NK-92 treated with Interleukin-12 subunit alpha and Interleukin-12 subunit beta, amount 100 ng/mL, for 24 hours (cell line): ENCODE measurements around the gene GIPC3.
"Not testable (repeated sequence)": the region's sequence is repeated elsewhere in the genome, so short reads cannot be mapped to it uniquely, and the experiment has no call there.

Experiments used
- DNase-seq: peaks from one replicate; lab custom pipeline; 2025; lab: John Stamatoyannopoulos, UW

GIPC3 gene

DNA sequence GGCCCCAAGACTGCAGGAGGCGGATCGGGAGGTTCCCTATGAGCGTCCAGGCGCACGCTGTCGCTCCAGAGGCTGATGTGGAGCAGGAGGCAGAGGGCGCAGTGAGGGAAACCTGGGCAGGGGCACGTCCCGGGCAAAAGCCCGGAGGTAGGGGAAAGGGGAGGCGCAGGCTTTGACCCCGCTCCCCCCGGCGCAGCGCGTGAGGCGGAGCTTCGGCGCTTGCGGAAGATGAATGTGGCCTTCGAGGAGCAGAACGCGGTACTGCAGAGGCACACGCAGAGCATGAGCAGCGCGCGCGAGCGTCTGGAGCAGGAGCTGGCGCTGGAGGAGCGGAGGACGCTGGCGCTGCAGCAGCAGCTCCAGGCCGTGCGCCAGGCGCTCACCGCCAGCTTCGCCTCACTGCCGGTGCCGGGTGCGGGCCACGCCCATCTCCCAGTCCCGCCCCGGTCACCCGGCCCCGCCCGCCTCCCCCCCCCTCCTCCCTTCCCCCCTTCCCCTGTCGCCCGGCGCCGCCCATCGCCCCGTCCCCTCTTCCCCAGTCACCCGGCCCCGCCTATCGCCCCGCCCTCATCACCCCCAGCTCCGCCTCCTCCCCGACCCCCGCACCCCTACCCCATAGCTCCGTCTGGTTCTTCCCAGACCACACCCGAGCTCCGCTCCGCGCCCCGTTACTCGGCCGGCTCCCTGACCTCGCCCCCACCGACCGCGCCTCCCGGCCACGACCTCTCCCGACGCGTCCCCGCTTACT is 8.4 kb upstream of the GIPC3 start:
- no peak for DNase-seq

DNA sequence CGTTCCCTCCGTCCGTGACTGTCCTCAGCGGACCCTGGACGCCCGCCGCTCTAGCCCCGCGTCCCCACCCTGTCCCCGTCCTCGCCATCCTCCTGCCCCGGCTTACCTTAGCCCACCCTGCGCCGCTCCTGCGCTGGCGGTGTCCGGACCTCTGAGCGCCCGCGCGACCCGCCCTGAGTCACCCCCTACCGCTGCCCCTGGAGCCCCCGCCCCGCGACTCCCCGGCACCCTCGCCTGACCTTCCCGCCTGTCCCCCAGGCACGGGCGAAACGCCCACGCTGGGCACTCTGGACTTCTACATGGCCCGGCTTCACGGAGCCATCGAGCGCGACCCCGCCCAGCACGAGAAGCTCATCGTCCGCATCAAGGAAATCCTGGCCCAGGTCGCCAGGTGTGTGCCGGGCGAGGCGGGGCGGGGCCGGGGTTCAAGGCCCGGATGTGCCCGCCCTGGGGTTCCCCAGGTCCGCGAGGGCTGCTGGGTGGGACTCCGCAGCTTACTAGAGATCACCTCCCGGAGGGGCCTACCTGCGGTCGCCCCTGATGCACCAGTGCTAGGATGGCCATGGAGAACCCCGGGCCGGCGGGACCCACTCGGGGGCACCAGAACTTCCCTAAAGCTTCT is 7.4 kb upstream of the GIPC3 start:
- no peak for DNase-seq

DNA sequence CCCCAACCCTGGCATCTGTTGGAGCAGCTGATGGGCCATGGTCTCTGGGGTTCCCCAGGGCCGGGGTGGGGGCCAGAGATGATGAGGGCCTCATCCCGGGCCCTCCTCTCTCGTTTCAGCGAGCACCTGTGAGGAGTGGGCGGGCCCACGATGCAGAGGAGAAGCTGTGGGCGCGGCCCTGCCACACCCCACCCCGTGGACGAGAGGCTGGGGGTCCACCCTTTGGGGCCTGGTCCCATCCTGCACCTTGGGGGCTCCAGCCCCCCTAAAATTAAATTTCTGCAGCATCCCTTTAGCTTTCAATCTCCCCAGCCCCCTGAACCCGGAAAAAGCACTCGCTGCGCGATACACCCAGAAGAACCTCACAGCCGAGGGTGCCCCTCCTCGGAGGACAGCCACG is 6.9 kb upstream of the GIPC3 start:
- DNase-seq, result no peak

DNA sequence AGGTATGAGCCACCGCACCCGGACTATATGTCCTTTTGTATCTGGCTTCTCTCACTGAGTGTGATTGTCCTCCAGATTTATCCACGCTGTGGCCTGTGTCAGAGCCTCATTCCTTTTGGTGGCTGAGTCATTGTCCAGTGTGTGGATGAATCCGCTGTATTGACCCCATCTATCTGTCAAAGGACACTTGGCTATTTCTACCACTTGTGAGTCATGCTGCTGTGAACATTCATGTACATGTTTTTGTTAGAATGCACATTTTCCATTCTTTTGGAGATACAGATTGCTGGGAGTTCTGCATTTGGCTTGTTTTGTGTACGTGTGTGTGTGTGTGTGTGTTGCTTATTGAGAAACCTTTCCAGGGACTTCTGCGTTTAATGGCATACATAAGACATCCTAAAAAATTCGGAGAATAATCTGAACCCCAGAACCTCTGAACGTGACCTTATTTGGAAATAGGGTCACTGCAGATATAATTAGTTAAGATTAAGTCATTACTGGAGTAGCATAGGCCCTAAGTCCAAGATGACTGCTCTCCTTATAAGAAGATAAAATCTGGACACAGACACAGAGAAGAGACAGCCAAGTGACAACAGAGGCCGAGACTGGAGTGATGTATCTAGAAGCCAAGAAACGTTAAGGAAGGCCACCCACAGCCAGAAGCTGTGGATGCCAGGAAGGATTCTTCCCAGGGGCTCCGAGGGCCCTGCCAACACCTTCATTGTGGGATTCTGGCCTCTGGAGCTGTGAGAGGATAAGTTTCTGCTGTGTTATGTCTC is 4.9 kb upstream of the GIPC3 start:
- no peak for DNase-seq

GRCh38 chr19:3581792-3582191 is 3.5 kb upstream of the GIPC3 start:
- not testable (repeated sequence) for DNase-seq

DNA sequence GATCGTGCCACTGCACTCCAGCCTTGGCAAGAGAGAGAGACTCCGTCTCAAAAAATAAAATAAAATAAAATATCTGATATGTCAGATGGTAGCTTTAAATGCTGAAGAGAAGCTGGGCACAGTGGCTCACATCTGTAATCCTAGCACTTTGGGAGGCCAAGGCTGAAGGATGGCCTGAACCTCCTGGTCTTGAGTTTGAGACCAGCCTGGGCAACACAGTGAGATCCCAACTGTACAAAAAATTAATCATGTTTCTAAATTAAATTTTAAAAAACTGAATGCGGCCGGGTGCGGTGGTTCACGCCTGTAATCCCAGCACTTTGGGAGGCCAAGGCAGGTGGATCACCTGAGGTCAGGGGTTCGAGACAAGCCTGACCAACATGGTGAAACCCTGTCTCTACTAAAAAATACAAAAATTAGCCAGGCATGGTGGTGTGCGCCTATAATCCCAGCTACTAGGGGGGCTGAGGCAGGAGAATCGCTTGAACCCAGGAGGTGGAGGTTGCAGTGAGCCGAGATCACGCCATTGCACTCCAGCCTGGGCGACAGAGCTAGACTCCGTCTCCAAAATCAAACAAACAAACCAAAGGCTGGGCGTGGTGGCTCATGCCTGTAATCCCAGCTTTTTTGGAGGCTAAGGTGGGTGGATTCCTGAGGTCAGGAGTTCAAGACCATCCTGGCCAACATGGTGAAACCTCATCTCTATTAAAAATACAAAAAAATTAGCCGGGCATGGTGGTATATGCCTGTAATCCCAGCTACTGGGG is 1.1 kb upstream of the GIPC3 start:
- not testable (repeated sequence) for DNase-seq

GRCh38 chr19:3586127-3586626 is 899 bp downstream of the GIPC3 start:
- DNase-seq, result no peak

DNA sequence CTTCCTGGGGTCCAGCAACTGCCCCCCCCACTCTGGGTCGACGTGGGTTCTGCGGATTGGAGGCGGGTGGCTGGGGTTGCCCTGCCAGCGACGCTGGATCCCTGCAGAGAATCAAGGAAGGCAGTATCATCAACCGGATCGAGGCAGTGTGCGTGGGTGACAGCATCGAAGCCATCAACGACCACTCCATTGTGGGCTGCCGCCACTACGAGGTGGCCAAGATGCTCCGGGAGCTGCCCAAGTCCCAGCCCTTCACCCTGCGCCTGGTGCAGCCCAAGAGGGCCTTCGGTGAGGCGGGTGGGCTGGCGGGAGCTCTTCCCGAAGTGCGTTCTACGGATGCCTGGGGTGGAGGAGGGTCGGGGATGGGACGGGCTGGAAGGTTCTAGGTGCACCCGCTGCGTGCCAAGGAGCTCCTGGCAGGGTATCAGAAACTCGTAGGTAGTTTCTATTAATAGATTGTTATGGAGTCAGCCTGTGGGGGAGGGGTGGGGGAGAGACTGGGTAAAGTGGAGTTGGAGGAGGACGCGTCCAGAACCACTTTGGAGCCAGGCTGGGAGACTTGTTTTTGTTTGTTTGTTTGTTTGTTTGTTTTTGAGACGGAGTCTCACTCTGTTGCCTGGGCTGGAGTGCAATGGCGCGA is 1.5 kb downstream of the GIPC3 start:
- DNase-seq, result no peak

GRCh38 chr19:3589439-3589838 is 4.2 kb downstream of the GIPC3 start:
- DNase-seq, result no peak

DNA sequence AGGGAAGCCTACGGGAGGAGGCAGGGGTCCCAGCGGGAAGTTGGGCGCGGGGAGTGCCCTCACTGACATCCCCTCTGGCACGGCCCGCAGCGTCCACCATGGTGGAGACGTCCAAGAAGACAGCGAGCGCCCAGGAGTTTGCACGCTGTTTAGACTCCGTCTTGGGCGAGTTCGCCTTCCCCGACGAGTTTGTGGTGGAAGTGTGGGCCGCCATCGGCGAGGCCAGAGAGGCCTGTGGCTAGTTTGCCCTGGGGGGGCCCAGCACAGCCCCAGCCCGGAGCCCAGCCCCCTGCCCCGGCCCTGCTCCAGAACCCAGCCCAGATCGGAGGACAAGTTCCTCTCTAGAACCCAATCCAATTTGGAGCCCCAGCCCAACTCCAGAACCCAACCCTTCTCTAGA is 4.7 kb downstream of the GIPC3 start:
- DNase-seq, result no peak

DNA sequence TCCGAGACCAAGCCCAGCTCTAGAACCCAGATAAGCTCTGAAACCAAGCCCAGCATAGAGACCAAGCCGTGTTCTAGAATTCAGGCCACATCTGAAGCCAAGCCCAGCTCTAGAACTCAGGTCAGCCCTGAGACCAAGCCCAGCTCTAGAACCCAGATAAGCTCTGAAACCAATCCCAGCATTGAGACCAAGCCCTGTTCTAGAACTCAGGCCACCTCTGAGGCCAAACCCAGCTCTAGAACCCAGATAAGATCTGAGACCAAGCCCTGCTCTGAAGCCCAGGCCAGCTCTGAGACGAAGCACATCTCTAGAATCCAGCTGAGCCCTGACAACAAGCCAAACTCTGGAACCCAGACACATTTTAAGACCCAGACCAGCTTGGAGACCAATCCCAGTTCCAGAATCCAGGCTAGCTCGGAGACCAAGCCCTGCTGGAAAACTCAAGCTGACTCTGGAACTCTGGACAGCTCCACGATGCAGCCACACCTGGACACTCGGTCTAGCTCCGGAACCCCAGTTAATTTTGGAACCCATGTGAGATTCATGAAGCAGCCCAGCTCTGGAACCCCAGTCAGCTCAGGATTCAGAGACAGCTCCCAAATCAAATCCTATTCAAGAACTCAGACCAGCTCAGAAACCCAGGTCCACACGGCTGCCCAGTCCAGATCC is 5.8 kb downstream of the GIPC3 start:
- no peak for DNase-seq

DNA sequence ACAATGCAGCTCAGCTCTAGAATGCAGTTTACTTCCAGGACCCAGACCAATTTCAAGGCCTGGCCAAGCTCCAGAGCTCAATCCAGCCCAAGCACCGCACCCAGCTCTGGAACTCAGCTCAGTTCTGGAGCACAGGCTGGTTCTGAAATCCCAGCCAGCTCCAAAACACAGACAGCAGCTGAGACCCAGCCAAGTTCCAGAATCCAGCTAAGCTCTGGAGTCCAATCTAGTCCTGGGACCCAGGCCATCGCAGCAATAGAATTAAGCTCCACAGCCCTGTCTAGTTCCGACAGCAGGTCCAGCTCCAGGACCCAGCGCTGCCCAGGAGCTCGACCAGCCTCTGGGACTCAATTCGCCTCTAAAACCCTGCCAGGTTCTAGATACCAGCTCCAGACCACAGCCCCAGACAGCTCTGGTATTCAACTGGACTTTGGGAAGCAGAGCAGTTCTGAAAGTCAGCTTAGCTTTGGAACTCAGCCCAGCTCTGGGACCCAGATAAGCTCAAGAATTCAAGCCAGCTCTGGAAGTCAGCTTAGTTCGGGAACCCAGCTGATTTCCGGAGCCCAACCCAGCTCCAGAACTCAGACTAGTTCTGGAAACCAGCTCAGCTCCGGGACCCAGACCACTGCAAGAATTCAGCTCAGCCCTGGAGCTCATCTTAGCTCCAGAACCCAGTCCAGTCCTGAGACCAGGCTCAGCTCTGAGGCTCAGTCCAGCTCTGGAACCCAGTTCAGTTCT is 6.8 kb downstream of the GIPC3 start:
- DNase-seq, result no peak

GRCh38 chr19:3593156-3593555 is 7.9 kb downstream of the GIPC3 start:
- no peak for DNase-seq

DNA sequence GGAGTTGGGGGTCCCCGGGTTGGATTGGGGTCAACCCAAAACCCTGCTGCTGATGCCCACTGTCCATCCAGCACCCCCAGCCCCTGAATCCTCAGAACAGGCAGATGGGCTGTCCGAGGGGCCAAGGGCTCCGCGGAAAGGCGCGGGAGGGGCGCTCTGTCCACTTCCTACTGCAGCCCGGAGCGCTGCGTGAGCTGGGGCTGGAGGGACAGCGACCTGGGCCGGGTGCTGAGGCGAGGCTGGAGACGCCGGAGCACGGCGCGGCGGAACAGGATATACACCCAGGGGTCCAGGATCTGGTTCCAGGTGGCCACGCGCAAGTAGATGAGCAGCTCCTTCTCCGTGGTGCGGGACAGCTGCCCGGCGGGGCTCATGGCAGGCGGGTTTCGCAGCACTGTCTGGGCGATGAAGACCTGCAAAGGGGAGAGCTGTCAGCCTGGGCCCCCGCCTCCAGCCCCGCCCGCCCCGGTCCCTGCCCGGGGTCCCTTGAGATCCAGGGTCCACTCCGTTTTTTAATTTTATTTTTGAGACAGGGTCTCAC is 10.3 kb downstream of the GIPC3 start:
- no peak for DNase-seq

DNA sequence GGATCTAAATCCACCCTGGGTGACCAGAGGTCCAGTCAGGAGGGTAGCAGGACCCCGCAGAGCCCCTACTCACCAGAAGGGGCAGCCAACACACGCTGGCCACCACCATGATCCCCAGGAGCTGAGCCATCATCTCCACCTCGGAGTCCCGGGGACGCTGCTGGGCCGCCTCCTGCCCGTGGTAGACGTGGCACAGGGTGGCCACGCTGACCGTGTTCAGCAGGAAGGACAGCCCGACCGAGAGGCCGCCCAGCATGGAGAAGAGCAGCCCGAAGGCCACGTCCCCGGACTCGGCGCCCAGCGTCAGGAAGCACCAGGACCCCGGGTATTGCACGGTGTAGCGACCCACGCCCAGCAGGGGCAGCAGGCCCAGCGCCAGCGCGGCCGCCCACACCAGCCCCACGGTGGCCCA is 14.5 kb downstream of the GIPC3 start:
- DNase-seq, result no peak

- no peak for DNase-seq
Measured at GRCh38 chr19:3601021-3601420, 15.7 kb downstream of the GIPC3 start.

DNA sequence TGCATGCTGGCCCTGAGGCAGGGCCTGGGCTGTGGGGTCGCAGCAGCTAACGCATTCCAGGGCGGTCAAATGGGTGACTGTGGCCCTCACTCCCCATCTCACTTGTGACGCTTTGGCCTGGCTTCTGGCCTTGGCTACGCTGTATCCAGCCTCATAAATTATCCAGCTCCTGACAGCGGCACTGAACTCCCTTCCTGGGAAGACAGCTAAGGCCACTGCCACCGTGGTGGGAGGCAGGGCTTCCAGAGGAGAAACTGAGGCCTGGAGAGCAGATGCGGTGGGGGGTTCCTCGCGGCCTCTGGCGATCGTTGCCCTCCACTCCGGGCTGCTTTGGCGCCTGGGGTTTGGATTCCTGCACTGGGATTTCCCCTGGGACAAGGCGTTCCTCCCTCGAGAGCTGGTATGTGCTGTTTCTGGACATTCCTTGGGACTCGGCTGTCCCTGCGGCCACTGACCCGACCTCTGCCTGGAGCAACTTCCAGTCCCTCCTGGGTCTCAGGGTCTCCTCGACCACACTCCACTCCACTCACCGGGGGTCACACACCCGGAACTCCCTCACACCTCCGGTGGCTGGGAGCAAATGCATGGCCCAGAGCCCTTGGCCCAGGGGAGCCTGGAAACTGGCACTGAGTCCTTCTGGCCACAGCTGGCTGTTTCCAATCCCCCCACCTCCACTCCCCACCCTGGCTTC is 18.0 kb downstream of the GIPC3 start:
- no peak for DNase-seq

DNA sequence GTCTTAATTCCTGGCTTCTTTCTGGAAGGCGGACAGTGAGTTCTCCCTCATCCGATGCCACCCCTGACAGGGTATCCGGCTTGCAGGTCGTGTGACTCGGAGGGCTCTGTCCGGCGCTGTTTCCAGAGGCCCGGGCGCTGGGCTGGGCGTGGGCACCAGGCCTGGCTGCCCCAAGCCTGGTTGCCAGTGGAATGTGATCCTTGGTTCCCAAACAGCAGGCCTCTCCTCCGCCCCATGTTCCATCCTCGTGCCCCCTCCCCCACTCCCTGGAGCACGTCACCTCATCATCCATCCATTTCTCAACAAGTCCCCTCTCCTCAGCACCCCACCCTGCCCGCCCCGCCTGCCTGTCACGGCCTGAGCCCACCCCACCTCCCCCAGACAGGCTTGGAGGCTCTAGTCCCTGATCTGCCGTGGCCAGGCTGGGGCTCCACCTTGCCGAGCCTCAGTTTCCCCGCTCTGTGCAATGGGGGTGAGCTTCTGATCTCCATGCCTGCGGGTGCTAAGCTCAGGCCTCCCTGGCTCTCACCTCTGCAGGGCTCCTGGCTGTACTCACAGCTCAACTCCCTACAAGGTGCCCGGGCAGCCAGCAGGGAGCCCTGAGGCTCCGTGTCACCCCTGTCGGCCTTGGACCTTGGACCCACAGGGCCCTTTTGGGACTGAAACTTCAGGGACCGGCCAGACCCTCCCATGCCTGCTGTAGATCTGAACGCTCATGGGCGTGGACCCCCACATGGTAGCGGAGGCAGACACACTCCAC is 19.1 kb downstream of the GIPC3 start:
- no peak for DNase-seq

DNA sequence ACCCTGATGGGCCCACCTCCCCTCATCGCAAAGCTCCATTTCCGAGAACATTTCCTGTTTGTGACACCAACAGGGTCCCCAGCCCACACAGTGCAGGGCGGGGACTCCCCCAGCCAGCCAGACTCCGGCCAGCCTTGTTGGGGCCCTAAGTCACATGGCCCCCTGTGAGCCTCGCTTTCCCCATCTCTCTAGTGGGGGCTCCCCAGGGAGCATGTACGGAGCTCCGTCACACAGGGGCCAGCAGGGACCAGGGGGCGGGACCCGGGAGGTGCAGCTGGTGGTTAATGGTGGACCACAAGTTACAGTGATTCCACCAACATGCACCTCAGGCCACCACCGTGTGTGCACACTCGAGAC is 19.7 kb downstream of the GIPC3 start:
- DNase-seq, result no peak
